Stimulated activated CD4-positive, alpha-beta T cell treated with anti-CD3 and anti-CD28 coated beads, Interleukin-4, amount 100 ng/mL, for 1 hour (primary cell): Measurements from ENCODE around the gene EFHC1.

ENCODE experiments used
- DNase-seq: peaks from one replicate; pipeline ENCODE4 v3.0.0-alpha.2; 2020

The EFHC1 gene

GRCh38 chr6:52560462-52560861, 140.3 kb downstream of the EFHC1 start:
- DNase-seq = no peak

GRCh38 chr6:52562911-52563310, 142.8 kb downstream of the EFHC1 start:
- no peak for DNase-seq

GRCh38 chr6:52564856-52565255, 144.7 kb downstream of the EFHC1 start:
- no peak for DNase-seq

GRCh38 chr6:52566201-52566600, 146.1 kb downstream of the EFHC1 start:
- DNase-seq = no peak

GRCh38 chr6:52566853-52567279, 146.7 kb downstream of the EFHC1 start:
- DNase-seq = no peak

GRCh38 chr6:52568320-52568719, 148.2 kb downstream of the EFHC1 start:
- no peak for DNase-seq

GRCh38 chr6:52570291-52570700, 150.2 kb downstream of the EFHC1 start:
- no peak for DNase-seq

GRCh38 chr6:52571099-52571755, 151.1 kb downstream of the EFHC1 start:
- no peak for DNase-seq

- DNase-seq = no peak
Measured at GRCh38 chr6:52572536-52572935, 152.4 kb downstream of the EFHC1 start.

GRCh38 chr6:52573295-52573694, 153.2 kb downstream of the EFHC1 start:
- no peak for DNase-seq
